HepG2 (cell line): Measurements from ENCODE around the gene SPTBN2. TPM values are rescaled to one million over a fixed set of nuclear protein-coding genes. Genes with fewer than 3 reads are reported as not detected.
A peak's percentile ranks its signal among the peaks of the same experiment; 100 is the strongest.

ENCODE experiments used
- ATAC-seq: fragments of 200-7000 bp; cut with Tn5 transposase; 3 replicates; pipeline ENCODE4 v1.9.1; 2020; ENCODE audit warnings: mild to moderate bottlenecking, moderate library complexity
- BruUV-seq: library from RNA; stranded (reverse); fragments of 400-500 nt; replicated peaks from 2 replicates; lab custom pipeline; 2021; lab: Mats Ljungman, UMichigan
- CTCF ChIA-PET: fragments of 300-600 bp; formaldehyde crosslinking; extraction: SDS; loops from one replicate; lab custom pipeline; 2021; ENCODE audit warnings: low total read pairs, inconsistent platforms, low intra/inter-chr PET ratio; lab: Yijun Ruan, JAX
- POLR2A ChIA-PET: fragments of 350-600 bp; sonication (Branson Sonifier 250); formaldehyde crosslinking; loops from one replicate; lab custom pipeline; 2020; ENCODE audit warnings: antibody characterized with exemption, inconsistent platforms; lab: Yijun Ruan, JAX
- DNase-seq: peaks from one replicate; pipeline ENCODE4 v3.0.0-alpha.2; 2015; ENCODE audit warnings: low spot score
- FAIRE-seq: peaks from 3 replicates; lab custom pipeline; 2011; peaks lifted over from hg19 to GRCh38; lab: Jason Lieb, UNC
- H2AFZ ChIP-seq: one replicate; pipeline ENCODE4 v1.6.1; 2011; ENCODE audit warnings: low read length, inconsistent platforms
- H3K27ac ChIP-seq: fragments of 300-600 bp; 3 replicates; pipeline ENCODE4 v1.8.0; 2011; ENCODE audit warnings: mixed run types, mild to moderate bottlenecking, mixed read lengths, low read length, inconsistent platforms; ENCODE audit not compliant: insufficient read depth; ENCODE audit errors: extremely low read length
- H3K27me3 ChIP-seq, 2 experiments: fragments of 200-600 bp in 1 of 2; 2 replicates in 1 of 2; 3 replicates in 1 of 2; pipeline versions ENCODE4 v1.6.0 to v1.8.0; 2011; ENCODE audit warnings: low read length in 2 of 2, mild to moderate bottlenecking in 2 of 2, moderate library complexity in 2 of 2, inconsistent platforms in 1 of 2; ENCODE audit not compliant: insufficient read depth in 2 of 2, control insufficient read depth in 1 of 2
- H3K36me3 ChIP-seq, 2 experiments: fragments of 200-600 bp in 1 of 2; replicated peaks in 1 of 2; 2 replicates in 1 of 2; 3 replicates in 1 of 2; pipeline versions ENCODE4 v1.5.1 to v1.8.0; 2011; ENCODE audit warnings: low read length in 2 of 2, inconsistent platforms in 1 of 2; ENCODE audit not compliant: insufficient read depth in 2 of 2, control insufficient read depth in 1 of 2
- H3K4me1 ChIP-seq: 2 replicates; pipeline ENCODE4 v1.5.1; 2012; ENCODE audit warnings: low read length, inconsistent platforms; ENCODE audit not compliant: insufficient read depth
- H3K4me2 ChIP-seq: 2 replicates; pipeline ENCODE4 v1.6.0; 2011; ENCODE audit warnings: low read depth, low read length, inconsistent platforms
- H3K4me3 ChIP-seq, 3 experiments: fragments of 200-600 bp in 1 of 3; sonication (generic), shearing (Covaris generic) in 1 of 3; replicated peaks in 1 of 3; 2 replicates each; pipeline ENCODE4 v1.5.1; 2011 to 2016; ENCODE audit warnings: low read length in 3 of 3, inconsistent platforms in 2 of 3, low read depth in 2 of 3, mild to moderate bottlenecking in 2 of 3, control low read depth in 1 of 3, mixed read lengths in 1 of 3; ENCODE audit not compliant: insufficient read depth in 1 of 3
- H3K79me2 ChIP-seq: one replicate; pipeline ENCODE4 v1.6.1; 2011; ENCODE audit warnings: low read length, inconsistent platforms; ENCODE audit not compliant: insufficient read depth
- H3K9ac ChIP-seq: 2 replicates; pipeline ENCODE4 v1.6.0; 2011; ENCODE audit warnings: mild to moderate bottlenecking, low read depth, low read length, inconsistent platforms; ENCODE audit not compliant: insufficient read depth
- H3K9me3 ChIP-seq: 2 replicates; pipeline ENCODE4 v1.5.1; 2012; ENCODE audit warnings: mild to moderate bottlenecking, low read length
- H4K20me1 ChIP-seq: 2 replicates; pipeline ENCODE4 v1.6.0; 2011; ENCODE audit warnings: inconsistent platforms, mild to moderate bottlenecking, low read length, moderate library complexity; ENCODE audit not compliant: insufficient read depth
- AHR ChIP-seq: IDR thresholded peaks from 2 replicates; pipeline ENCODE4 v1.6.1; 2018; ENCODE audit warnings: missing genetic modification reagents, missing compliant biosample characterization
- EZH2 ChIP-seq: conservative IDR thresholded peaks from 2 replicates; pipeline ENCODE4 v1.6.1; 2012; ENCODE audit warnings: mild to moderate bottlenecking, low read depth, low read length, moderate library complexity
- GMEB1 ChIP-seq: sonication (generic); formaldehyde crosslinking; IDR thresholded peaks from 2 replicates; pipeline ENCODE4 v1.5.1; 2020; ENCODE audit warnings: missing genetic modification reagents, mild to moderate bottlenecking, borderline replicate concordance
- MAFF ChIP-seq: IDR thresholded peaks from 2 replicates; pipeline ENCODE4 v1.6.1; 2011; ENCODE audit warnings: low read depth, low read length, improper control_type of control experiment
- MTF2 ChIP-seq: sonication (generic); formaldehyde crosslinking; IDR thresholded peaks from 2 replicates; pipeline ENCODE4 v1.5.0; 2020; ENCODE audit warnings: missing genetic modification reagents, borderline replicate concordance
- NAIF1 ChIP-seq: sonication (generic); formaldehyde crosslinking; IDR thresholded peaks from 2 replicates; pipeline ENCODE4 v1.5.0; 2020; ENCODE audit warnings: mild to moderate bottlenecking, missing genetic modification reagents, borderline replicate concordance
- NR2F6 ChIP-seq, 2 experiments: IDR thresholded peaks; 2 replicates each; pipeline ENCODE4 v1.6.1; 2016; ENCODE audit warnings: antibody characterized with exemption in 1 of 2, mild to moderate bottlenecking in 1 of 2
- RNF2 ChIP-seq: fragments of 450-650 bp; conservative IDR thresholded peaks from 2 replicates; pipeline ENCODE4 v1.6.1; 2016; ENCODE audit warnings: low read depth
- TBX3 ChIP-seq: fragments of 450-650 bp; IDR thresholded peaks from 2 replicates; pipeline ENCODE4 v1.6.1; 2017; ENCODE audit warnings: antibody characterized with exemption, mild to moderate bottlenecking, inconsistent platforms, borderline replicate concordance
- TCF7 ChIP-seq: sonication (generic); IDR thresholded peaks from 2 replicates; pipeline ENCODE4 v1.6.1; 2016; ENCODE audit warnings: antibody characterized with exemption, low read depth
- TCF7L2 ChIP-seq: IDR thresholded peaks from 2 replicates; pipeline ENCODE4 v1.6.1; 2011; ENCODE audit warnings: mild to moderate bottlenecking, low read depth, low read length, moderate library complexity
- ZNF333 ChIP-seq: sonication (generic); formaldehyde crosslinking; IDR thresholded peaks from 2 replicates; pipeline ENCODE4 v1.4.0; 2020; ENCODE audit warnings: mild to moderate bottlenecking, missing genetic modification reagents, borderline replicate concordance
- ZNF451 ChIP-seq: sonication (generic); formaldehyde crosslinking; IDR thresholded peaks from 2 replicates; pipeline ENCODE4 v1.5.0; 2020; ENCODE audit warnings: mild to moderate bottlenecking, missing genetic modification reagents
- ZNF460 ChIP-seq: sonication (generic); formaldehyde crosslinking; IDR thresholded peaks from 2 replicates; pipeline ENCODE4 v1.5.1; 2020; ENCODE audit warnings: missing genetic modification reagents, mild to moderate bottlenecking, borderline replicate concordance
- ZNF781 ChIP-seq: sonication (generic); formaldehyde crosslinking; IDR thresholded peaks from 2 replicates; pipeline ENCODE4 v1.5.1; 2020; ENCODE audit warnings: borderline replicate concordance, mild to moderate bottlenecking, missing genetic modification reagents; ENCODE audit errors: not compliant biosample characterization
- ZXDC ChIP-seq: sonication (generic); formaldehyde crosslinking; IDR thresholded peaks from 2 replicates; pipeline ENCODE4 v1.5.0; 2020; ENCODE audit warnings: mild to moderate bottlenecking, missing genetic modification reagents
- in situ Hi-C: cut with HindIII; loops from 2 replicates; pipeline ENCODE4 v1.10.0; 2017; ENCODE audit warnings: low pct_unique_long_range_greater_than_20kb; ENCODE audit not compliant: extremely low pct_ligation_motif_present
- intact Hi-C: fragments of 100-400 bp; cut with micrococcal nuclease; formaldehyde crosslinking; loops from one replicate; pipeline ENCODE4 v1.10.0; 2022; ENCODE audit not compliant: unreplicated experiment
- polyA plus RNA-seq, 8 experiments: library from polyadenylated mRNA; depleted of rRNA in 3 of 8; stranded (reverse) in 7 of 8; unstranded in 1 of 8; fragments of >200 nt; fragmentation: Illumina TruSeq in 4 of 8; extraction: Trizol in 4 of 8; gene quantifications; 2 replicates each; pipeline versions ENCODE4 v1.2.1 to v1.2.3, GENCODE V29; 2011 to 2016; ENCODE audit warnings: low read depth in 4 of 8, missing spikeins in 1 of 8, mixed read lengths in 1 of 8; ENCODE audit not compliant: insufficient read depth in 1 of 8
- total RNA-seq, 5 experiments: library from RNA; depleted of rRNA; stranded (reverse); fragments of >200 nt; fragmentation: Illumina TruSeq; extraction: Trizol; gene quantifications; 2 replicates each; pipeline ENCODE4 v1.2.3, GENCODE V29; 2016; ENCODE audit warnings: low read depth in 1 of 5
- TF ChIP-seq, protein P1 (sequence below): sonication (generic); formaldehyde crosslinking; IDR thresholded peaks from 2 replicates; pipeline ENCODE4 v1.5.1; 2020; ENCODE audit warnings: mild to moderate bottlenecking, moderate library complexity, missing genetic modification reagents
- TF ChIP-seq, protein P2 (sequence below): sonication (generic); formaldehyde crosslinking; IDR thresholded peaks from 2 replicates; pipeline ENCODE4 v1.4.0; 2020; ENCODE audit warnings: mild to moderate bottlenecking, missing genetic modification reagents

Gene SPTBN2
- total and polyA plus RNA-seq, 2 of the 13 experiments (the other 11 are each of a cell fraction or from before 2014, with no cell fraction given): 0.65 to 4.0 TPM

DNA sequence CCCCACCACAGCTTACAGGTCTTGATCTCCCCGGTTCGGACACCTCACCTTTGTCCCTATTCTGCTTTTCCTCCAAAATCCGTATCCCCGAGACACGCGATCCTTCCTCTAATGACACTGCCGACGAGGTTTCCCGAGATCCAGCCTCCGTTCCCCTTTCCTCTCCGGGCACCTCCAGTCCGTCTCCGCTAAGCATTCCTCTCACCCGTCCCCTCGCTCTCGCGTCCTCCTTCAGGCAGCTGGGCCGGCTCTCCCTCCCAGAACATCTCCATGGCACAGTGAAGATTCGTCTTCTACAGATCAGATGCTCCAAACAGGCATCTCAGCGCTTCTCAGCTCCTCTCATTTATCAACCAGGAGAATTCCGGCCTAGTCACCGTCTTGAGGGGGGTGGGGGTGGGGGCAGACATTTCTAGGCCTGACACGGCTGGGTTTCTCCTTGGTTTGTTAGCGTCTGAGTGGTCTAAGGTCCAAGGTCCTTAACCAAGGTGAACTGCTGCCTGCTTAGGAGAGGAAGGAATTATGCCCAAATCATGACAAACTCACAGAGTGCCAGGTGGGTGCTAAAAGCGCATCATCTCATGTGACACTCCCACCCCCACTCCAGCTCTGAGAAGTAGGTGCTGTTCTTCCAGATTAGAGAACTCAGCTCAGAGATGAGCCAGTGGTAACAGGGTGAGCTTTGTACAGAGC lies at the start of gene SPTBN2 (continued):
- 0 out of 2 replicates have a peak, but pooled peaks have one; percentile 71 for TF ChIP-seq MTF2 (CRISPR knock-in tag)
- TF ChIP-seq, protein P1, sequence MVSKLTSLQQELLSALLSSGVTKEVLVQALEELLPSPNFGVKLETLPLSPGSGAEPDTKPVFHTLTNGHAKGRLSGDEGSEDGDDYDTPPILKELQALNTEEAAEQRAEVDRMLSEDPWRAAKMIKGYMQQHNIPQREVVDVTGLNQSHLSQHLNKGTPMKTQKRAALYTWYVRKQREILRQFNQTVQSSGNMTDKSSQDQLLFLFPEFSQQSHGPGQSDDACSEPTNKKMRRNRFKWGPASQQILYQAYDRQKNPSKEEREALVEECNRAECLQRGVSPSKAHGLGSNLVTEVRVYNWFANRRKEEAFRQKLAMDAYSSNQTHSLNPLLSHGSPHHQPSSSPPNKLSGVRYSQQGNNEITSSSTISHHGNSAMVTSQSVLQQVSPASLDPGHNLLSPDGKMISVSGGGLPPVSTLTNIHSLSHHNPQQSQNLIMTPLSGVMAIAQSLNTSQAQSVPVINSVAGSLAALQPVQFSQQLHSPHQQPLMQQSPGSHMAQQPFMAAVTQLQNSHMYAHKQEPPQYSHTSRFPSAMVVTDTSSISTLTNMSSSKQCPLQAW: no peak
- TF ChIP-seq TCF7: no peak
- no peak for TF ChIP-seq ZXDC
- peak; percentile 87 for TF ChIP-seq EZH2

DNA sequence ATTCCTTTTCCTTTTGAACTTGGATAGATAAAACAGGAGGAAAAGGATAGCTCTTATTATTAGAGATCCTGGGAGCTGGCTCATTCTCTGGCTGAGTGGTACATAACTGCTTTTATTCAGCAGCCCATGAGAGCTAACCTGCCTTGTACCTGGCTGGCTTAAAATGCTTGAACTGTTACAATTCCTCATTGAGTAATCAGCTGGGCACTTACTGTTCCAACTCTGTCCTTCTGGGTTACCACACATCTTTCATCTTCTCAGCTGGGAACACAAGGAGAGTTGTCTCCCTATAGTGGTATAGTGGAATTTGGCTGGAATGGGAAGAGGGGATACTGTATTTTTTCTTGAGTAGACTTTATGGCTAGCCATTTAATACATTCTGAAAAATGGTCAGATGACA lies 39.8 kb upstream of the SPTBN2 start:
- Histone ChIP-seq H3K4me1 (peaks cover 19% of the 10 kb centered on the region), H3K9ac (no peak overlapping the region), H3K27me3 (no peaks in the 10 kb centered on the region), H4K20me1 (no peaks in the 10 kb centered on the region), H3K9me3 (no peaks in the 10 kb centered on the region), H3K79me2 (no peaks in the 10 kb centered on the region), H3K4me3 (no peak overlapping the region), H3K27ac (no peak overlapping the region), H2AFZ (no peak overlapping the region), H3K36me3 (no peaks in the 10 kb centered on the region; a peak in 1 of 5 replicates), H3K4me2 (no peak overlapping the region)
- intact Hi-C loops: no loop called here
- in situ Hi-C loops: no loop called here
- no TSS peak for BruUV-seq
- CTCF ChIA-PET: no interaction called here
- POLR2A ChIA-PET: no interaction called here
- ATAC-seq: no peak
- FAIRE-seq: no peak
- DNase-seq: no peak
- TF ChIP-seq ZNF333 (CRISPR knock-in tag) (no peak), TBX3 (no peak), TCF7L2 (no peak), NR2F6 (IDR thresholded peaks at IDR 0.05) (no peak), NR2F6 (CRISPR knock-in tag; IDR thresholded peaks at IDR 0.05) (no peak), AHR (CRISPR knock-in tag) (no peak), RNF2 (no peak), GMEB1 (no peak), NAIF1 (CRISPR knock-in tag) (no peak), MAFF (no peak), ZNF781 (CRISPR knock-in tag) (no peak), ZNF451 (CRISPR knock-in tag) (no peak), ZNF460 (CRISPR knock-in tag) (no peak)
- TF ChIP-seq, protein P2, sequence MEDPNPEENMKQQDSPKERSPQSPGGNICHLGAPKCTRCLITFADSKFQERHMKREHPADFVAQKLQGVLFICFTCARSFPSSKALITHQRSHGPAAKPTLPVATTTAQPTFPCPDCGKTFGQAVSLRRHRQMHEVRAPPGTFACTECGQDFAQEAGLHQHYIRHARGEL (CRISPR knock-in tag): no peak
